Mucosa of gallbladder (tissue), 1 donor: ENCODE results near the gene DPH2. TPM values are rescaled to one million over a fixed set of nuclear protein-coding genes. Genes with fewer than 3 reads are reported as not detected.

ENCODE experiments used
- DNase-seq: peaks from one replicate; pipeline ENCODE4 v3.0.0-alpha.2; 2020; ENCODE audit warnings: low spot score
- total RNA-seq: library from RNA; stranded (reverse); gene quantifications from one replicate; pipeline ENCODE4 v1.2.1, GENCODE V29; 2021
- donor health status: DM: no; HTN: no; CAD: no.

Gene DPH2
- total RNA-seq, 1 donor from 2014 or later = 16.6 TPM

- DNase-seq = no peak
Measured at GRCh38 chr1:43968348-43968948, 1.4 kb upstream of the DPH2 start.

- DNase-seq = no peak
Measured at GRCh38 chr1:43969416-43969745, 429 bp upstream of the DPH2 start.

DNA sequence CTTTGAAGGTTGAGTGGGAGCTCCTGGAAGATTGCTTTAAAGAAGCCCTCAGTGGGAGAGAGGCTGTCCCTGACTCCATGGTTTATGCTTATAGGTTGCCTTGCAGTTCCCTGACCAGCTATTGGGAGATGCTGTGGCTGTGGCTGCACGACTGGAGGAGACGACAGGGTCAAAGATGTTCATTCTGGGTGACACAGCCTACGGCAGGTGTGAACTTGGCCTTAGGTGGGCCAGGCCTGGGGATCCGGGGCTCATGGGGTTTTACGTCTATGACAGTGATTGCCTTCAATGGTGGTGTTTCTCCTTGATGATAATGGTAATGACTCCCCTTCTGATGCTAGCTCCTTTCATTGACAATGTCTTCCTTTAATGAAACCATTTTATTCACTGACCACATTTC lies 692 bp downstream of the DPH2 start:
- no peak for DNase-seq

DNA sequence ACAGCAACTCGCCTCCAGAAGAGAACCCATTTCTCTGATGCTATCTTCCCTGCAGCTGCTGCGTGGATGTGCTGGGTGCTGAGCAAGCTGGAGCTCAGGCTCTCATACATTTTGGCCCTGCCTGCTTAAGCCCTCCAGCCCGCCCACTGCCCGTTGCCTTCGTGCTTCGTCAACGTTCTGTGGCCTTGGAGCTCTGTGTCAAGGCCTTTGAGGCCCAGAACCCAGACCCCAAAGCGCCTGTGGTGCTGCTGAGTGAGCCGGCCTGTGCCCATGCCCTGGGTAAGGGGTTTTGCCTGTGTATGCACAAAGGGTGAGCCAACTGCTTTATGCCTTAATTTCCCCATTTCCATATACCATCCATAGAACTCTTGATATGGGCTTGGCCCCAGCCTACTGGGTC lies 1.1 kb downstream of the DPH2 start:
- no peak for DNase-seq

GRCh38 chr1:43971336-43971980 lies 1.6 kb downstream of the DPH2 start:
- no peak for DNase-seq

DNA sequence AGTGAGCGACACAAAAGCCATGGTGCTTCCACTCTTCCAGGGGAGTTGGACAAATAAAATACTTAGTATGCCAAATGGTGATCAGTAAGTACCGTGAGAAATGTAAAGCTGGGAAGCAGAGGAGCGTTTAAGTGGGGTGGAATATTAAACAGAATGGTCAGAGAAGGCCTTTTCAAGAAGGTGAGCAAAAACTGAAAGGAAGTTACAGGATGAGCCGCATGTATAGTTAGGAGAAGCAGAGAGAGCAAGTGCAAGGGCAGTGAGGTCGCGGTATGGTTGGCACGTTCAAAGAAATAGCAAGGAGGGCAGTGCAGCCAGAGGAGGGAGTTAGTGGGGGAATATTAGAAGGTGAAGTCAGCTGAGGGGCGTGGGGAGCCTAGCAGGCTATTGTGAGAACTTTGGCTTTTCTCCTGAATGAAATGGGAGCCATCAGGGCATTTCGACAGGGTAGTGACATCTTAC lies 4.2 kb downstream of the DPH2 start:
- DNase-seq = no peak

- DNase-seq = peak; percentile 96
Measured at GRCh38 chr1:43974443-43975248, 4.8 kb downstream of the DPH2 start, which contains the start of gene ATP6V0B. Gene ATP6V0B (plus strand): TSS chr1:43974960. CDS start chr1:43975041, 81 bp downstream.

GRCh38 chr1:43975249-43975961 lies 5.6 kb downstream of the DPH2 start:
- DNase-seq = peak; percentile 70

DNA sequence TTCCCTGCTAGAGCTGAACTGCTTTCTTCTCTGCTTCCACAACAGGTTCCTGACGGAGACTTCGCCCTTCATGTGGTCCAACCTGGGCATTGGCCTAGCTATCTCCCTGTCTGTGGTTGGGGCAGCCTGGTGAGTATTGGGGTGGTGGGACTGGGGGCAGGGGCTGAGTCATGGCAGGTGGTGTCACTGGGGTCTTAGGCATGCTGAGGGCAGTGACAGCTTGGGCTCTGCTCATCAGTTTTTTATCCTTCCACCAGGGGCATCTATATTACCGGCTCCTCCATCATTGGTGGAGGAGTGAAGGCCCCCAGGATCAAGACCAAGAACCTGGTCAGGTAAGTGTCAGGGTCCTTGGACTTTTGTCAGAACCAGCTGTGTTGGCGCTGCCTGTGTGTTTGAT lies 6.2 kb downstream of the DPH2 start:
- no peak for DNase-seq

GRCh38 chr1:43976890-43977289 lies 7.1 kb downstream of the DPH2 start:
- DNase-seq = no peak

GRCh38 chr1:43977376-43978263 lies 7.8 kb downstream of the DPH2 start:
- DNase-seq = no peak

GRCh38 chr1:43978264-43978550 lies 8.4 kb downstream of the DPH2 start:
- DNase-seq = no peak

- no peak for DNase-seq
Measured at GRCh38 chr1:43978551-43979260, 8.9 kb downstream of the DPH2 start, which contains the start of gene B4GALT2. Gene B4GALT2 (plus strand): TSS chr1:43979210. CDS start chr1:43981161, 1,951 bp downstream.

DNA sequence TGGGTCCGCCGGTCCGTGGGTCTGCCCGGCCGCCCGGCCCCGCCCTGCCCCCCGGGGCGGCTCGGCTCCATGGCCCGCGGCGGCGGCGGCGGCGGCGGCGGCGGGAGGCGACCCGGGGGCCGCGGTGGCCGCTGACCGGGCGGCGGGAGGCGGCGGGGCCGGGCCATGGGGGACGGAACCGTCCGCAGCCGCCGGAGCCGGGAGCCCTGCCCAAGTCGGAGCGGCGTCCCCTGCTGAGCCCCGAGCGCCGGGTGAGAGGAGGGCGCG lies 9.4 kb downstream of the DPH2 start:
- DNase-seq = no peak

DNA sequence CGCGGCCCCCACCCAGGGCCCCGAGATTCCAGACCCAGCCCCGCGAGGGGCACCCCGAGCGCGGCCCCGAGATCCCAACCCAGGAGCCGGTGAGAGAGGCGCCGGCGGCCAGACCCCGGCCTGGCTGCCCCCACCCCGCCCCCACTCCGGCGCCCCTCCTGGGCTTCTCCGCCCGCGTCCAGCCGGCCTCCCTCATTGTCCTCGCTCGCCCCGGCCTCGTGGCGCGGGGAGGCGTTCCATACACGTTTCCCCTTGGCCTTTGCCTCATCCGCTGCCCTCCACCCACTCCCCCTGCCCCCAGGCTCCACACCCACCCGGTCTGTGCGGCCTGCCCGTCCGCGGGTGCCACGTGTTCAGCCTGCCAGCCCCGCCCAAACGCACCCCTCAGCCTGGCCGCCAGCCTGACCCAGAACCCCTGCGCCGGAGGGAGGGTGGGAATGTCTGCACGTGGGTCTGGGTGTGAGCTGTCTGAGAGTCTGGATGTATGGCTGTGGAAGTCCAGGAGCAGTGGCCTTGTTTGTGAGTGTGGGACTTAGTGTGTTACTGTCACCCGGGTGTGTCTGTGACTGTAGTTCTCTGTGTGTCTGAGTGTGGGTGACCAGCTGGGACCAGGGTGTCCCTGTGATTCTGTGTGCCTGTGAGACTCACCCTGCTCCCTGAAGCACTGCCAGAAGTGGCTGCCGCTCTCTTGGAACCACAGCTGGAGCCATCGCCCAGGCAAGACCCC lies 9.9 kb downstream of the DPH2 start:
- no peak for DNase-seq

DNA sequence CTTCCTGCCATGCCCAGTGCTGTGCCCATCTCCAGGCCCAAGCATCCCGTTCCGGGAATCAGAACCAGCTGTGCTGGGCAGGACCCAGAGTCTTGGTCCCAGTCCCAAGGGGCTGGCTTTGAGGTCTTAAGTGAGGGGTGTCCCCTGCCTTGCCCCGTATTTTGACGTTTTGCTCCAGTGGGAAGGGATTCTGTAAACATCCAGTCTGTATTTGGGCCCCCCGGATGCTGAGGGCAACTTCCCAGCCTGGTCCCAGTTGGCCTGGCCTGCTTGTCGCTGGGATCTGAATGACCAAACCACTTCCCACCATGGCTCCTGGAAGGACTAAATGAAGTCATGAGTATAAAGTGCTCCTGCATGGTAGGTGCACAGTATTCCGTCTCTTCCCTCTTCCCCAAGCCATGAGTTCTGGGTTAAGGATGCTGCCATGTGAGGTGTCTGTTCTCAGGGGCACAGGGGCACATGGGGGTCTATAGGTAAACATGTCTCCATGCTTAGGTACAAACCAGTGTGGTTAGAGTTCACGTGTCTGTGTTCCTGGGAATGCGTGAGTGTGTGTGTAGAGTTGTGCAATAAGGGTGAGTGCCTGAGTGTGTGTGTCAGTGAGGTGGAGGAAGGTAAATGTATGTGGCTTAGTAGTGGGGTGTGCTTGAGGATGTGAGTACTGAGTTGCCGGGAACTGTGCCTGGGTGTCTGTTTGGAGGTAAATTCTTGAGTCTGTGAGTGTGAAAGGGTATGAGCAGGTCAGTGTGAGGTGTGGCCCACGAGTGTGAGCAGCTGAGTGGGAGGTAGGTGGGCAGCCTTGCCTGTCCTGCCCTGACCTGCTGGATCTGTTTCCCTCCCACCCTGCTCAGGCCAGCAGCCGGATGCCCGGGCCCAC lies 10.7 kb downstream of the DPH2 start:
- no peak for DNase-seq

- DNase-seq = no peak
Measured at GRCh38 chr1:43981135-43981491, 11.3 kb downstream of the DPH2 start.

- no peak for DNase-seq
Measured at GRCh38 chr1:43981636-43982035, 11.8 kb downstream of the DPH2 start.

- DNase-seq = no peak
Measured at GRCh38 chr1:43982241-43982640, 12.4 kb downstream of the DPH2 start.
